A549 (cell line): ENCODE results near the gene DET1. TPM values are rescaled to one million over a fixed set of nuclear protein-coding genes. Genes with fewer than 3 reads are reported as not detected.
A peak's percentile ranks its signal among the peaks of the same experiment; 100 is the strongest.
"Not testable (repeated sequence)": the region's sequence is repeated elsewhere in the genome, so short reads cannot be mapped to it uniquely, and the experiment has no call there.

Source experiments
- ATAC-seq, 2 experiments: fragments of 200-7000 bp in 1 of 2; fragments of >200 bp in 1 of 2; cut with Nextera tagmentation in 1 of 2; cut with Tn5 transposase in 1 of 2; 3 replicates each; pipeline versions ENCODE4 v1.8.0 to v1.9.1; 2018 to 2020; ENCODE audit warnings: mild to moderate bottlenecking in 1 of 2, moderate library complexity in 1 of 2
- CTCF ChIA-PET: fragments of 300-600 bp; sonication (Branson Sonifier 250); formaldehyde crosslinking; extraction: SDS; loops from one replicate; lab custom pipeline; 2021; ENCODE audit warnings: antibody characterized with exemption, inconsistent platforms; lab: Yijun Ruan, JAX
- POLR2A ChIA-PET: fragments of 350-600 bp; formaldehyde crosslinking; extraction: SDS; loops from one replicate; lab custom pipeline; 2021; ENCODE audit warnings: antibody characterized with exemption, inconsistent platforms; lab: Yijun Ruan, JAX
- DNase-seq, 2 experiments: peaks; one replicate each; pipeline versions ENCODE4 v3.0.0 to v3.0.0-alpha.2; 2011 to 2016; ENCODE audit warnings: low read depth in 1 of 2, low spot score in 1 of 2
- FAIRE-seq: peaks from 2 replicates; lab custom pipeline; 2011; peaks lifted over from hg19 to GRCh38; lab: Jason Lieb, UNC
- H3K27ac ChIP-seq, 2 experiments: fragments of >200 bp; sonication (Bioruptor Twin); formaldehyde crosslinking; 3 replicates each; pipeline ENCODE4 v1.5.1; 2016 to 2017
- H3K4me1 ChIP-seq: fragments of >200 bp; sonication (Bioruptor Twin); formaldehyde crosslinking; 3 replicates; pipeline ENCODE4 v1.6.1; 2016
- H3K4me2 ChIP-seq: fragments of >200 bp; sonication (Bioruptor Twin); formaldehyde crosslinking; 3 replicates; pipeline ENCODE4 v1.6.1; 2016
- H3K4me3 ChIP-seq: fragments of >200 bp; sonication (Bioruptor Twin); formaldehyde crosslinking; 3 replicates; pipeline ENCODE4 v1.5.1; 2016
- H3K9me3 ChIP-seq: fragments of >200 bp; sonication (Bioruptor Twin); formaldehyde crosslinking; 3 replicates; pipeline ENCODE4 v1.6.1; 2016
- CEBPB ChIP-seq, 2 experiments: fragments of >200 bp in 1 of 2; sonication (Bioruptor Twin) in 1 of 2; formaldehyde crosslinking in 1 of 2; IDR thresholded peaks; 2 replicates each; pipeline ENCODE4 v1.6.1; 2012 to 2016
- CHD4 ChIP-seq: fragments of 200-600 bp; sonication (generic); IDR thresholded peaks from 2 replicates; pipeline ENCODE4 v1.6.1; 2016; ENCODE audit warnings: antibody characterized with exemption, mild to moderate bottlenecking, borderline replicate concordance
- FOSB ChIP-seq: fragments of 250-450 bp; sonication (Bioruptor Pico); IDR thresholded peaks from 2 replicates; pipeline ENCODE4 v1.5.0; 2020; ENCODE audit warnings: mild to moderate bottlenecking, moderate library complexity
- GATA3 ChIP-seq: IDR thresholded peaks from 2 replicates; pipeline ENCODE4 v1.6.1; 2012; ENCODE audit warnings: borderline replicate concordance
- HEYL ChIP-seq: fragments of 250-450 bp; sonication (Bioruptor Pico); IDR thresholded peaks from 2 replicates; pipeline ENCODE4 v1.8.0; 2021; ENCODE audit warnings: mild to moderate bottlenecking, moderate library complexity
- HOXA7 ChIP-seq: fragments of 250-450 bp; sonication (Bioruptor Pico); IDR thresholded peaks from 2 replicates; pipeline ENCODE4 v1.5.0; 2020; ENCODE audit warnings: mild to moderate bottlenecking, moderate library complexity
- HOXB13 ChIP-seq: fragments of 250-450 bp; sonication (Bioruptor Pico); IDR thresholded peaks from 2 replicates; pipeline ENCODE4 v1.5.0; 2020; ENCODE audit warnings: low read depth, mild to moderate bottlenecking, moderate library complexity
- HOXB5 ChIP-seq: fragments of 250-450 bp; sonication (Bioruptor Pico); IDR thresholded peaks from 2 replicates; pipeline ENCODE4 v1.5.0; 2020; ENCODE audit warnings: mild to moderate bottlenecking, moderate library complexity
- JUN ChIP-seq, 2 experiments: fragments of >200 bp; sonication (Bioruptor Twin); formaldehyde crosslinking; IDR thresholded peaks; 2 replicates in 1 of 2; 3 replicates in 1 of 2; pipeline ENCODE4 v1.6.1; 2016 to 2017
- JUNB ChIP-seq: fragments of >200 bp; sonication (Bioruptor Twin); formaldehyde crosslinking; IDR thresholded peaks from 2 replicates; pipeline ENCODE4 v1.6.1; 2016
- MAZ ChIP-seq: fragments of 150-350 bp; IDR thresholded peaks from 2 replicates; pipeline ENCODE4 v1.6.1; 2014; ENCODE audit warnings: antibody characterized with exemption, low read depth, low read length, borderline replicate concordance
- MYC ChIP-seq: IDR thresholded peaks from 2 replicates; pipeline ENCODE4 v1.6.1; 2012; ENCODE audit warnings: mild to moderate bottlenecking, inconsistent platforms, low read length, improper control_type of control experiment, borderline replicate concordance
- NFE2L2 ChIP-seq: fragments of 150-350 bp; conservative IDR thresholded peaks from 2 replicates; pipeline ENCODE4 v1.6.1; 2014; ENCODE audit warnings: low read length
- NR3C1 ChIP-seq: fragments of >200 bp; sonication (Bioruptor Twin); formaldehyde crosslinking; IDR thresholded peaks from 3 replicates; pipeline ENCODE4 v1.6.1; 2017
- POLR2A ChIP-seq: IDR thresholded peaks from 2 replicates; pipeline ENCODE4 v1.6.1; 2012; ENCODE audit warnings: mild to moderate bottlenecking, low read length
- RARB ChIP-seq: fragments of 250-450 bp; sonication (Bioruptor Pico); IDR thresholded peaks from 2 replicates; pipeline ENCODE4 v1.8.0; 2021; ENCODE audit warnings: mild to moderate bottlenecking, moderate library complexity
- RFX5 ChIP-seq: fragments of 450-650 bp; IDR thresholded peaks from 2 replicates; pipeline ENCODE4 v1.7.1; 2014; ENCODE audit warnings: antibody characterized with exemption, mild to moderate bottlenecking, moderate library complexity
- TFCP2L1 ChIP-seq: fragments of 250-450 bp; sonication (Bioruptor Pico); IDR thresholded peaks from 2 replicates; pipeline ENCODE4 v1.5.0; 2021; ENCODE audit warnings: mild to moderate bottlenecking
- TP53 ChIP-seq: fragments of 250-450 bp; sonication (Bioruptor Pico); IDR thresholded peaks from 2 replicates; pipeline ENCODE4 v1.5.0; 2021; ENCODE audit warnings: mild to moderate bottlenecking, moderate library complexity
- ZNF302 ChIP-seq: fragments of 250-450 bp; sonication (Bioruptor Pico); IDR thresholded peaks from 2 replicates; pipeline ENCODE4 v1.9.0; 2021; ENCODE audit warnings: inconsistent platforms, mild to moderate bottlenecking, moderate library complexity
- WGBS: methylation state at CpG from one replicate; pipeline ENCODE4 v1.1.6; 2017; ENCODE audit errors: missing lambda C conversion rate; 5-methylcytosine and 5-hydroxymethylcytosine counted together
- polyA plus RNA-seq, 4 experiments: library from polyadenylated mRNA; depleted of rRNA in 3 of 4; stranded (reverse); fragments of >200 nt; fragmentation: RNase III in 1 of 4; extraction: RNeasy Plus Mini Kit Qiagen cat#74134 plus additional on column Dnase treatment in 1 of 4; gene quantifications; 2 replicates in 3 of 4; 3 replicates in 1 of 4; pipeline ENCODE4 v1.2.3, GENCODE V29; 2011 to 2017
- TF ChIP-seq, protein P1 (sequence below): fragments of >200 bp; sonication (Bioruptor Twin); formaldehyde crosslinking; IDR thresholded peaks from 3 replicates; pipeline ENCODE4 v1.6.1; 2016
- TF ChIP-seq, protein P2 (sequence below): IDR thresholded peaks from 2 replicates; pipeline ENCODE4 v1.6.1; 2012

The DET1 gene
- polyA plus RNA-seq, 2 of the 4 experiments (the other 2 are of a cell fraction): 3.9 to 12.4 TPM

DNA sequence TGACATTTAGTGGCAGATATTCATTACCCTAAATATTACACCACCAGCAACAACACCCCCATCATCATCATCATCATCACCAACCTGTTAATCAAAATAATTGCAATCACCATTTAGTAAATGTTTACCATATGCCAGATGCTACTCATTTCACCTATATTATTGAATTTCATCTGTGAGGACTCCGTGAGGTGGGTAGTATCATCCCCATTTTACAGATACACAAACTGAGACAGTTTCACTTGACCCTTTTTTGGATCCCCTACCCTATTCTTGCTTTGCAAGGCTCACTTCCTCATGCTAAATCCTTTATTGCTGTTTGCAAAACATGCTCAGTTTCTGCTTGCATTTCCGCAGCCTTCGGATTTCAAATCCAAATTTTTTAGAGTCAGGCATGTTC lies 18.3 kb upstream of the DET1 start:
- CTCF ChIA-PET: interaction anchor here (0.6 to 1.0 kb wide), 2 partner anchors 90 to 93 kb away, joined by 3 to 4 read pairs; no protein-coding TSS in a partner anchor
- FAIRE-seq: no peak
- 52% methylated on average over 3 of the region's 3 CpGs for WGBS
- Histone ChIP-seq H3K4me2 (no peak overlapping the region), H3K9me3 (0 out of 3 replicates have a peak, but pooled peaks cover 3% of the 10 kb centered on the region), H3K4me1 (no peaks in the 10 kb centered on the region), H3K4me3 (no peak overlapping the region), H3K27ac (no peak overlapping the region)
- no peak for ATAC-seq
- TF ChIP-seq HEYL (CRISPR knock-in tag) (no peak), TP53 (CRISPR knock-in tag) (no peak), NR3C1 (no peak), FOSB (CRISPR knock-in tag) (no peak), GATA3 (no peak), NFE2L2 (no peak), RFX5 (no peak), HOXB5 (CRISPR knock-in tag) (no peak), CHD4 (no peak), HOXA7 (CRISPR knock-in tag) (no peak), HOXB13 (CRISPR knock-in tag) (no peak), TFCP2L1 (no peak)
- TF ChIP-seq, protein P1, sequence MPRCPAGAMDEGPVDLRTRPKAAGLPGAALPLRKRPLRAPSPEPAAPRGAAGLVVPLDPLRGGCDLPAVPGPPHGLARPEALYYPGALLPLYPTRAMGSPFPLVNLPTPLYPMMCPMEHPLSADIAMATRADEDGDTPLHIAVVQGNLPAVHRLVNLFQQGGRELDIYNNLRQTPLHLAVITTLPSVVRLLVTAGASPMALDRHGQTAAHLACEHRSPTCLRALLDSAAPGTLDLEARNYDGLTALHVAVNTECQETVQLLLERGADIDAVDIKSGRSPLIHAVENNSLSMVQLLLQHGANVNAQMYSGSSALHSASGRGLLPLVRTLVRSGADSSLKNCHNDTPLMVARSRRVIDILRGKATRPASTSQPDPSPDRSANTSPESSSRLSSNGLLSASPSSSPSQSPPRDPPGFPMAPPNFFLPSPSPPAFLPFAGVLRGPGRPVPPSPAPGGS: no peak
- TF ChIP-seq, protein P2, sequence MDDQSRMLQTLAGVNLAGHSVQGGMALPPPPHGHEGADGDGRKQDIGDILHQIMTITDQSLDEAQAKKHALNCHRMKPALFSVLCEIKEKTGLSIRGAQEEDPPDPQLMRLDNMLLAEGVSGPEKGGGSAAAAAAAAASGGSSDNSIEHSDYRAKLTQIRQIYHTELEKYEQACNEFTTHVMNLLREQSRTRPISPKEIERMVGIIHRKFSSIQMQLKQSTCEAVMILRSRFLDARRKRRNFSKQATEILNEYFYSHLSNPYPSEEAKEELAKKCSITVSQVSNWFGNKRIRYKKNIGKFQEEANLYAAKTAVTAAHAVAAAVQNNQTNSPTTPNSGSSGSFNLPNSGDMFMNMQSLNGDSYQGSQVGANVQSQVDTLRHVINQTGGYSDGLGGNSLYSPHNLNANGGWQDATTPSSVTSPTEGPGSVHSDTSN: no peak
- no peak for DNase-seq
- POLR2A ChIA-PET: no interaction called here

DNA sequence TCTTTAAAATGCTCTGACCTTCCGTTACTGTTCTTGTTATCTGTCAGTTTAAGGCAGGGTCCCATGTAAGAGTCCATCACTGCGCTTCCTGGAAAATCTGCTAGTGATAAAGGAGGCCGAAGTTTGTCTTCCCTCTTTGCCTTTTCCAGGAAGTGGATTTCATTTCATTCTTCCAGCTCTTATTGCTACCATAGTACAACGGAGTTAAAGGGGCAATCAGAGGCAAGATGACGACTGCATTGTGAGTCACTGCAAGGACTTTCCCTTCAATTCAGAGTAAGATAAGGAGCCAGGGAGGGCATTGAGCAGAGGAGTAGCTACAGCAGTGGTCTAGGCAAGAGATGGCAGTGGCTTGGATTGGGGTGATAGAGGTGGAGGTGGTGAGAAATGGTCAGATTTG lies 17.2 kb upstream of the DET1 start:
- Histone ChIP-seq H3K4me2 (no peak overlapping the region), H3K9me3 (0 out of 3 replicates have a peak, but pooled peaks cover 3% of the 10 kb centered on the region), H3K4me3 (no peak overlapping the region), H3K27ac (no peak overlapping the region), H3K4me1 (no peaks in the 10 kb centered on the region)
- ChIA-PET POLR2A (no interaction called here), CTCF (interaction anchor here (1.5 kb wide), 1 partner anchor 13 kb away, joined by 5 read pairs; no protein-coding TSS in a partner anchor)
- 0 out of 6 replicates have a peak, but pooled peaks of 1 of the 2 experiments have one; percentile 32 for ATAC-seq
- TF ChIP-seq POLR2A (no peak), MAZ (no peak), CEBPB (IDR thresholded peaks at IDR 0.05) (no peak), RARB (CRISPR knock-in tag) (no peak), ZNF302 (no peak), HEYL (CRISPR knock-in tag) (no peak), FOSB (CRISPR knock-in tag) (no peak), MYC (no peak), TFCP2L1 (no peak), JUN (IDR thresholded peaks at IDR 0.05) (no peak), GATA3 (no peak), JUNB (no peak), CHD4 (no peak)
- TF ChIP-seq, protein P1: no peak
- DNase-seq: no peak
- WGBS: 51% methylated on average over 5 of the region's 5 CpGs
- no peak for FAIRE-seq

DNA sequence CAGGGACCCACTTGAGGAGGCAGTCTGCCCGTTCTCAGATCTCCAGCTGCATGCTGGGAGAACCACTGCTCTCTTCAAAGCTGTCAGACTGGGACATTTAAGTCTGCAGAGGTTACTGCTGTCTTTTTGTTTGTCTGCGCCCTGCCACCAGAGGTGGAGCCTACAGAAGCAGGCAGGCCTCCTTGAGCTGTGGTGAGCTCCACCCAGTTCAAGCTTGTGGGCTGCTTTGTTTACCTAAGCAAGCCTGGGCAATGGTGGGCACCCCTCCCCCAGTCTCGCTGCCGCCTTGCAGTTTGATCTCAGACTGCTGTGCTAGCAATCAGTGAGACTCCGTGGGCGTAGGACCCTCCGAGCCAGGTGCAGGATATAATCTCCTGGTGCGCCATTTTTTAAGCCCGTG lies 13.1 kb upstream of the DET1 start:
- H3K27ac ChIP-seq, POLR2A ChIA-PET, H3K9me3 ChIP-seq, FAIRE-seq, H3K4me2 ChIP-seq, H3K4me3 ChIP-seq, DNase-seq, ATAC-seq, H3K4me1 ChIP-seq: not testable (repeated sequence)
- WGBS: 39% methylated on average over 8 of the region's 9 CpGs
- CTCF ChIA-PET: interaction anchor here (1.3 kb wide), 1 partner anchor 11 kb away, joined by 3 read pairs; no protein-coding TSS in a partner anchor

DNA sequence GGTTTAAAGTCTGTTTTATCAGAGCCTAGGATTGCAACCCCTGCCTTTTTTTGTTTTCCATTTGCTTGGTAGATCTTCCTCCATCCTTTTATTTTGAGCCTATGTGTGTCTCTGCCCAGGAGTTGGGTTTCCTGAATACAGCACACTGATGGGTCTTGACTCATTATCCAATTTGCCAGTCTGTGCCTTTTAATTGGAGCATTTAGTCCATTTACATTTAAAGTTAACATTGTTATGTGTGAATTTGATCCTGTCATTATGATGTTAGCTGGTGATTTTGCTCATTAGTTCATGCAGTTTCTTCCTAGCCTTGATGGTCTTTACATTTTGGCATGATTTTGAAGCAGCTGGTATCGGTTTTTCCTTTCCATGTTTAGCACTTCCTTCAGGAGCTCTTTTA lies 11.5 kb upstream of the DET1 start:
- H3K4me1 ChIP-seq, POLR2A ChIA-PET: not testable (repeated sequence)

DNA sequence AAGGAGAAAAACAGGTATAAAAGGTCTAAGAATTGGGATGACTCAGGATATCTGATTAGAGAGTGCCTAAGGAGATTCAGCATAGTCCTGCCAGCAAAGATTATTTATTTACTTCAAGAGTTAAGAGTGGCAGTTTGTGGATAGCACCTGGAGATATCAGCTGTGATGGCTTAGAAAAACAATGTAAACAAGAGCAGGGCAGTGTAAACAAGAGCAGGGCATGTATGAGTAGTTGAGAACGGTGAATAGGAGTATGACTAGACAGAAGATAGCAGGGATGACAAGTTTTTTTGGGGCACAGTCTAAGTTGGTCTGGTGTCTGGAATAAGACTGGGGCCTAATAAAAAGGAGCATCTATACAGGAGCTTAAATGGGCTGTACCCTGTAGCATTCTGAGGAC lies 1.5 kb upstream of the DET1 start:
- ATAC-seq, POLR2A ChIA-PET, H3K27ac ChIP-seq, H3K9me3 ChIP-seq, DNase-seq, H3K4me1 ChIP-seq, H3K4me2 ChIP-seq, H3K4me3 ChIP-seq, FAIRE-seq: not testable (repeated sequence)
- CTCF ChIA-PET: interaction anchor here (0.8 kb wide), 1 partner anchor 11 kb away, joined by 3 read pairs; no protein-coding TSS in a partner anchor
- WGBS: 8% methylated on average over 1 of the region's 1 CpG

More for the DNA sequence above, 11.5 kb upstream of the DET1 start:
- WGBS: 3% methylated on average over 1 of the region's 1 CpG
- H3K4me3 ChIP-seq, CTCF ChIA-PET, DNase-seq, H3K27ac ChIP-seq, H3K4me2 ChIP-seq, FAIRE-seq, H3K9me3 ChIP-seq, ATAC-seq: not testable (repeated sequence)
